ENCODE results near the gene CLDND2.
A peak's percentile ranks its signal among the peaks of the same experiment; 100 is the strongest.

Gene CLDND2

DNA sequence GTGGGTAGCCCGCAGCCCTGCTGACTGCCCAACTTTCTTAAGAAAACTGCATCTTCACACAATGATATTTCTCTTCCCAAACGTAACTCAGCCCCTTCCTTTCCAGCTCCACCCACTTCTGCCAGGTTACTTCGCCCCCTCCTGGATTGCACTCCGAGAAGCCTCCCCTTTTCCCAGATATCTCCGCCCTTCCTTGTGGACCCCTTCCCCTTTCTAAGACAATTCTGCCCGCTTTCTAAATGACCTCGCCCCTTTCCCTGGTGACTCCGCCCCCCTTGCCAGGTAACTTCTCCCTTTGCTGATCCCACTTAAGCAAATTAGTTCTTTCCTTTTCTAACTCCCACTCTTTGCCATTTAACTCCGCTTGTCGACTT lies 29.5 kb downstream of the CLDND2 start:
- Histone ChIP-seq H4K20me1 (ENCODE audit: low read depth, low read length) (no peaks in the 10 kb centered on the region), H3K9me2 (replicated peaks; ENCODE audit: insufficient read depth, low read length) (no peaks in the 10 kb centered on the region), H3K79me2 (ENCODE audit: insufficient read depth, low read length) (no peaks in the 10 kb centered on the region), H3K27ac (ENCODE audit: low read depth, low read length) (no peak overlapping the region), H3K4me2 (ENCODE audit: low read depth, low read length, poor library complexity, severe bottlenecking) (peak overlapping the region; percentile 92), H3K4me3 (ENCODE audit: insufficient read depth, low read length, poor library complexity, severe bottlenecking) (peak overlapping the region; percentile 63), H3K36me3 (ENCODE audit: low read length) (no peaks in the 10 kb centered on the region), H2AFZ (ENCODE audit: low read depth, low read length, severe bottlenecking) (peak overlapping the region; percentile 88), H3K9ac (ENCODE audit: low read length) (peak overlapping the region; percentile 51), H3F3A (ENCODE audit: insufficient read depth) (no peaks in the 10 kb centered on the region), H3K9me3 (ENCODE audit: insufficient read depth, low read length) (no peaks in the 10 kb centered on the region), H3K27me3 (ENCODE audit: low read length) (no peaks in the 10 kb centered on the region)
- TF ChIP-seq, protein P1, sequence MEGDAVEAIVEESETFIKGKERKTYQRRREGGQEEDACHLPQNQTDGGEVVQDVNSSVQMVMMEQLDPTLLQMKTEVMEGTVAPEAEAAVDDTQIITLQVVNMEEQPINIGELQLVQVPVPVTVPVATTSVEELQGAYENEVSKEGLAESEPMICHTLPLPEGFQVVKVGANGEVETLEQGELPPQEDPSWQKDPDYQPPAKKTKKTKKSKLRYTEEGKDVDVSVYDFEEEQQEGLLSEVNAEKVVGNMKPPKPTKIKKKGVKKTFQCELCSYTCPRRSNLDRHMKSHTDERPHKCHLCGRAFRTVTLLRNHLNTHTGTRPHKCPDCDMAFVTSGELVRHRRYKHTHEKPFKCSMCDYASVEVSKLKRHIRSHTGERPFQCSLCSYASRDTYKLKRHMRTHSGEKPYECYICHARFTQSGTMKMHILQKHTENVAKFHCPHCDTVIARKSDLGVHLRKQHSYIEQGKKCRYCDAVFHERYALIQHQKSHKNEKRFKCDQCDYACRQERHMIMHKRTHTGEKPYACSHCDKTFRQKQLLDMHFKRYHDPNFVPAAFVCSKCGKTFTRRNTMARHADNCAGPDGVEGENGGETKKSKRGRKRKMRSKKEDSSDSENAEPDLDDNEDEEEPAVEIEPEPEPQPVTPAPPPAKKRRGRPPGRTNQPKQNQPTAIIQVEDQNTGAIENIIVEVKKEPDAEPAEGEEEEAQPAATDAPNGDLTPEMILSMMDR (IDR thresholded peaks at IDR 0.05; ENCODE audit: insufficient read depth, low read length, poor library complexity, severe bottlenecking), result no peak
- TF ChIP-seq EZH2phosphoT487 (conservative IDR thresholded peaks at IDR 0.05; ENCODE audit: low read length), result no peak

DNA sequence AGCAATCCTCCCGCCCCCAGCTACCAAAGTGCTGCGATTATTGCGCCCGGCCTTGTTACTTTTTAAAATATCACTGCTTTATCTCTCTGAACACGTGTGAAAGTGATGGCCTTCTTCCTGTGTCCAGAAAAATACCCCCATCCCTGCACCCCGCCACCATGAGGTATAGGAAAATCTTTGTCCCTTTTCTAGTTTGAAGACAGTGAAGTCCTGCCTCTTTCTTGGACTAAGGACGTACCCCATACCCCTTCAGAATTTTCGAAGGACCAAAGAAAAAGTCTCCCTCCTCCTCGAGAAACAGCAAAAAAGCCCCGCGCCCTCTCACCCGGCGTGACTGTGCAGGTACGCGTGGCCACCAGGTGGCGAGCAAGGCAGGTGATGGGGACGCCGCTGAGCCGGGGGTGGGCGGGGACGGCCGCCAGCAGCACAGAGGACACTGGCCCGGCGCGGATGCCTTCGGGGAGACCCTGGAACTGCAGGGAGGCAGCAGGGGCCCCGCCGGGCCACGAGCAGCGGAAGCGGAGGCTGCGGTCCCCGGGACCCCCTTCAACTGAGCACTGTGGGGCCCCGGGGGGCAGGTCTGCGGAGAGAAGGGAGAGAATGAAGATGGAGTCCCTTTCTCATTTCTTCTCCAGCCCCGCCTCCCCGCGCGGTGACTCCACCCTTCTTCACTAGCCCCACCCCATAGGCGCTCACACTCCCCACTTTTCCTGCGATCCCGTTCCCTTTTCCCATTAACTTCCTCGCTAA lies 30.1 kb downstream of the CLDND2 start:
- Histone ChIP-seq H3K79me2 (ENCODE audit: insufficient read depth, low read length) (no peaks in the 10 kb centered on the region), H3K9me3 (ENCODE audit: insufficient read depth, low read length) (no peaks in the 10 kb centered on the region), H3K27me3 (ENCODE audit: low read length) (no peaks in the 10 kb centered on the region), H3F3A (ENCODE audit: insufficient read depth) (no peaks in the 10 kb centered on the region), H3K9me2 (replicated peaks; ENCODE audit: insufficient read depth, low read length) (no peaks in the 10 kb centered on the region), H3K4me2 (ENCODE audit: low read depth, low read length, poor library complexity, severe bottlenecking) (peak overlapping the region; percentile 92), H3K9ac (ENCODE audit: low read length) (peak overlapping the region; percentile 51), H4K20me1 (ENCODE audit: low read depth, low read length) (no peaks in the 10 kb centered on the region), H3K27ac (ENCODE audit: low read depth, low read length) (no peak overlapping the region), H3K4me3 (ENCODE audit: insufficient read depth, low read length, poor library complexity, severe bottlenecking) (peak overlapping the region; percentile 63), H3K36me3 (ENCODE audit: low read length) (no peaks in the 10 kb centered on the region), H2AFZ (ENCODE audit: low read depth, low read length, severe bottlenecking) (peak overlapping the region; percentile 88)
- TF ChIP-seq, protein P1 (IDR thresholded peaks at IDR 0.05; ENCODE audit: insufficient read depth, low read length, poor library complexity, severe bottlenecking), result peak; percentile 96
- TF ChIP-seq EZH2phosphoT487 (conservative IDR thresholded peaks at IDR 0.05; ENCODE audit: low read length), result no peak

DNA sequence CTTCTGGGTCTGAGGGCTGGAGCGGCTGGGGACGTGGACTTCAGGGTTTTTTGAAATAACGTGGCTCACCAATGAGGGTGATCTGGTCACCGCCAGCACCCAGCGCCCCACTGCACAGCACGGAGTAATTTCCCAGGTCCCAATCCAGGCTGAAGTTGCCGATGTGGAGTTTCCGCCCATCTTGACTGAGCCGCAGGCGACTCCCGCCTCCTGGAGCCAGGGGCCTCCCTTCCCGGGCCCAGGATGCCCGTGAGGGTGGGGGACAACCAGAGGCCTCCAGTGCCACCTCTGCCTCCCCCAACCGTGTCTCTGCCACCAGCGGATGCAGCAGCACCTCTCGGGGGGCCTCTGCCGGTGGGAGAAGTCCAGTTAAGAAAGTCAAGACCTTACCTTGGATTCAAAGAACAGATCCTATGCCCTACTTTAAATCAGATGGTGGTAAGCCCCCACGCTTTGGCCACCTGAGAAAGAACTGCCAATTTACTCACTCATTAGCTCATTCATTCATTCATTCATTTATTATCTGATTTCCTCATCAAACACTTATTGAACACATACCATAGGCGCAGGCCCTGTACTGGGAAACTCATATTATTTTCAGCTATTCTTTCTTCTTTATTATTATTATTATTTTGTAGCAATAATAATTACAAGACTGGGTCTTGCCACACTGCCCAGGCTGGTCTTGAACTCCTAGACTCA lies 30.8 kb downstream of the CLDND2 start:
- H3K9ac ChIP-seq (ENCODE audit: low read length), result peak overlapping the region; percentile 51
- H2AFZ ChIP-seq (ENCODE audit: low read depth, low read length, severe bottlenecking), result peak overlapping the region; percentile 88
- H3K79me2 ChIP-seq (ENCODE audit: insufficient read depth, low read length), result no peaks in the 10 kb centered on the region
- TF ChIP-seq, protein P1 (IDR thresholded peaks at IDR 0.05; ENCODE audit: insufficient read depth, low read length, poor library complexity, severe bottlenecking), result no peak
- TF ChIP-seq EZH2phosphoT487 (conservative IDR thresholded peaks at IDR 0.05; ENCODE audit: low read length), result no peak
- no peaks in the 10 kb centered on the region for H3K27me3 ChIP-seq (ENCODE audit: low read length)
- no peak overlapping the region for H3K27ac ChIP-seq (ENCODE audit: low read depth, low read length)
- H3K4me3 ChIP-seq (ENCODE audit: insufficient read depth, low read length, poor library complexity, severe bottlenecking), result peak overlapping the region; percentile 63
- no peaks in the 10 kb centered on the region for H4K20me1 ChIP-seq (ENCODE audit: low read depth, low read length)
- H3K4me2 ChIP-seq (ENCODE audit: low read depth, low read length, poor library complexity, severe bottlenecking), result peak overlapping the region; percentile 92
- no peaks in the 10 kb centered on the region for H3K9me2 ChIP-seq (replicated peaks; ENCODE audit: insufficient read depth, low read length)
- no peaks in the 10 kb centered on the region for H3K36me3 ChIP-seq (ENCODE audit: low read length)
- no peaks in the 10 kb centered on the region for H3F3A ChIP-seq (ENCODE audit: insufficient read depth)
- no peaks in the 10 kb centered on the region for H3K9me3 ChIP-seq (ENCODE audit: insufficient read depth, low read length)
